HG03045 (cell line): Measurements from ENCODE around the gene DNAH14.
A peak's percentile ranks its signal among the peaks of the same experiment; 100 is the strongest.
"Not testable (repeated sequence)": the region's sequence is repeated elsewhere in the genome, so short reads cannot be mapped to it uniquely, and the experiment has no call there.

ENCODE experiments used
- ATAC-seq: cut with Tn5 transposase; IDR thresholded peaks from one replicate; pipeline ENCODE4 v1.9.1; 2021; ENCODE audit warnings: mild to moderate bottlenecking, moderate library complexity; ENCODE audit not compliant: unreplicated experiment

The DNAH14 gene

DNA sequence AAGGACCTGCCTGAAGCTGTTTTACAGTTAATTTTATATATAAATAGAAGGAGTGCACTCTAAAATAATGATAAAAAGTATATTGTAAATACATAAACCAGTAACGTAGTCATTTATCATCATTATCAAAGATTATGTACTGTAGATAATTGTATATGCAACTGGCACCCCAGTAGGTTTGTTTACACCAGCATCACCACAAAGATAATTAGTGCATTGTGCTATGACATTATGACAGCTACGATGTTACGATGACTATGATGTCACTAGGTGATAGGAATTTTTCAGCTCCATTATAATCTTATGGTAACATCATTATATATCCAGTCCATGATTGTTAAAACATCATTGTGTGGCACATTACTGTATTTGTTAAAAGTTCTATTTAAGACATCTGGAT, 313.1 kb downstream of the DNAH14 start:
- ATAC-seq = no peak

DNA sequence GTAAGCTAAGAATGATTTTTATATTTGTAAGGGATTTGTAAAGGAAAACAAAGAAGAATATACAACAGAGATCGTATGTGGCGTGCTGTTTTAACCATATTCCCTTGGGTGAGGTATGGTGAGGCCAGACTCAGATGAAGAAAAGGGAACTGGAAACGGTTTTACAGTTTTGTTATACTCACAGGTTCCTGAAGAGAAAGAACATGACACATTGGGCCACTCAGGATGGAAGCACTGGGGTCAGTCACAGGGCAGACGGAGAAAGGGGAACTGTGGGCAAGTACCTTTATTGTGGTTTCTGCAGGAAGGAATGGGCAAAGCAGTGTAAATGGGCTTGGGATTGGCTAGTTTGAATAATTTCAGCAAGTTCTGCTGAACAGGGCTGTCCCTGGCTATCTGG, 321.0 kb downstream of the DNAH14 start:
- peak; percentile 85 for ATAC-seq

DNA sequence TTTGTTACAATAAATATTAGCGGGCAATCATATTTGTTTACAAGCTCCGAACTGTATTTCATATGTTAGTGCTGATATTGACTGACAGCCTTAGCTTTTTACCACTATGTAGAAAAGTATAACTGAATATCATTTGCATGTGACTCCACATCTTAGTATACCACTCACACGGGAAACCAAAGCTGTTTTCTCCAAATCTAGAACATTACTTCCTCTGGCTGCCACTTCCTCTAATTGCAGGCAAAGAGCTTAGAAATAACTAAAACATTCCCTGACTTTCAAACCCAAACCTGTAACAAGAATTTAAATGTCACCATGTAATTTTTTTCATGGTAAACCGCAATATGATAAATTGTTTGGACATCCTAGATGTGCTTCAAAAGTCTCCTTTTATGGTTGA, 323.7 kb downstream of the DNAH14 start:
- ATAC-seq = no peak

DNA sequence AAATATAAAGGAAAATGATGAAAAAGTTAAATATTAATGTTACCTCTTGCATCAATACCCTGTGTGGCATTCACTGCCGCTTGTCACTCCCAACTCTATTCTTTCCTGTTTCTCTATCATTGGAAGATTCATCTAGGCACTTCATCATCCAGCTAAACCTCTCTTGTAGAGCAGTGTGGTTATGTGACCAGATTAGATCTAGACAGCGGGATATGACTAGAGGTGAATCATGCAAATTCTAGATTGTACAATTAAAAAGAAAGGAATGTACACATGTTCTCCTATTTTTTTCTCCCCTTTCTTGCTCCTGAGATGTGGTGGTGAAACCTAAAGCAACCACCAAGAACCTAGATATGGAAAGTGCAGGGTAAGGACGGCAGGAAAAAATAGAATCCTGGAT, 324.3 kb downstream of the DNAH14 start:
- no peak for ATAC-seq

DNA sequence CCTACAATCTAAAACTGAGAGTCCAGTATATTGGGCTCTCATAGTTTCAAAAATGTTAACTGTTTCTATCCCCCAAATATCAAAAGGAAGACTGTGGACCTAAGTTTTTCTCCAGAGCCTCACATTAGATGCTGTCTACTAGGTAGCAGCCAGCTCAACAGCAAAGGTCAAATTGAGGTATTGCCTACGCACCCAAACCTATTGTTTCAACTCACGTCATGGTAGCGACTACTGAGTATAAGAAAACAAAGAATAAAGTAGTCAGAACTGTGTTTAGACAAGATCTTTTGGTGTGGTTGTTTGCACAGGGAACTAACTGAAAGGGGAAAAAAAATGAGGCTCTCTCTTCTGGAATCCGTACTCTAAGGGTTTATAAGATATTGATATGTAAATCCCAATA, 325.2 kb downstream of the DNAH14 start:
- no peak for ATAC-seq

DNA sequence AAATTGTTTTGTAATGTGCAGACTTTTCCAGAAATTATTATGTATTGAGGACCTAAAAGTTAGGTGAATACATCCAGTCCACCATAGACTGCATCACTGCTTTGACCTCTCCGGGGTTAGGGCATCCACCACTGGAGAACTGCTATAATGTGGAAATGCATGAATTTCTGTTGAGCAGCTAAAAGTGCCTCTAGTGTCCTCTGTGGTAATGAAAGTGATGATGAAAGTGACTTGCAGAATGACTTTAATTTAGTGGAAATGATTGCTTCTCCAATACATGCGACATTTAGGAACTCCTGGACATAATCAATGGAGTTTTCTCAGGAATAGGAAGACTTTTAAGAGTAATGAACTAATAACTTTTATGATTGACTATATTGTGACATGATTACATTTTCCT, 327.6 kb downstream of the DNAH14 start:
- ATAC-seq = no peak

DNA sequence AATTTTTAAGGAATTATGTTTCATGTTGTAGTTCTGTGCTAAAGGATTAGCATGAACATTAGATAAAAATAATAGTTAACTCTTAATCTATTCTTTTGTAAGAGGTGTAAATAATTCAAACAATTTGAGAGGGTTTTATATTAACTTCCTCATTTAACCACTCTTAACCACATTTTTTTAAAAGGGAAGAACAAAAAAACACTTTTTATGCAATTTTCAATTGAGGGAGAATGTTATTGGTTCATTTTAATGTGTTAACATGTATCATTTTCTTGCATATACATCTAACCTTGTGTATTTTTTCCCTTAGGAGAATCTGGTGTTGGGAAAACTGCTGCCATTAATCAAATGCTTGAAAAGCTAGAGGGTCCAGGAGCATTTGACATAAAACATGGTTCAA, 329.3 kb downstream of the DNAH14 start:
- no peak for ATAC-seq

DNA sequence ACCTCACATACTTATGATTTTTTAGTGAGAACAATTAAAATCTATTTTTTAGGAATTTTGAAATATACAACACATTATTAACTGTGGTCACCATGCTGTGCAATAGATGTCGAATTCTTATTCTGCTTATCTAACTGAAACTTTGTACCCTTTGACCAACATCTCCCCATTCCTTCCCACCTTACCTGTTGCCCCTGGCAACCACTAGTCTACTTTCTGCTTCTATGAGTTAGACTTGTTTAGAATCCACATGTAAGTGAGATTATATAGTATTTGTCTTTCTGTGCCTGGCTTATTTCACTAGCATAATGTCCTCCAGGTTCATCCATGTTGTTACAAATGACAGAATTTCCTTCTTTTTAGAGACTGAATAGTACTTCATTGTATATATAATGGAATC, 330.1 kb downstream of the DNAH14 start:
- ATAC-seq = no peak

DNA sequence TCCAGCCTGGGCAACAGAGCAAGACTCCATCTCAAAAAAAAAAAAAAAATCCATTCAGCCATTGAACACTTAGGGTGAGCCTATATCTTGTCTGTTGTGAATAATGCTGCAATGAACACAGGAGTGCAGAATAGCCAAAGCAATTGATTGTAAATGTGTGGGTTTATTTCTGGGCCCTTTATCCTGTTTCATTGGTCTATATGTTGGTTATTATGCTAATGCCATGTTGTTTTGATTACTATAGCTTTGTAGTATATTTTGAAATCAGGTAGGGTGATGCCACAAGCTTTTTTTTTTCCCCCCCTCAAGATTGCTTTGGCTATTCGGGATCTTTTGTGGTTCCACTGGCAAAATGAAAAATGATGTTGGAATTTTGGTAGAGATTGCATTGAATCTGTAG, 330.8 kb downstream of the DNAH14 start:
- no peak for ATAC-seq

DNA sequence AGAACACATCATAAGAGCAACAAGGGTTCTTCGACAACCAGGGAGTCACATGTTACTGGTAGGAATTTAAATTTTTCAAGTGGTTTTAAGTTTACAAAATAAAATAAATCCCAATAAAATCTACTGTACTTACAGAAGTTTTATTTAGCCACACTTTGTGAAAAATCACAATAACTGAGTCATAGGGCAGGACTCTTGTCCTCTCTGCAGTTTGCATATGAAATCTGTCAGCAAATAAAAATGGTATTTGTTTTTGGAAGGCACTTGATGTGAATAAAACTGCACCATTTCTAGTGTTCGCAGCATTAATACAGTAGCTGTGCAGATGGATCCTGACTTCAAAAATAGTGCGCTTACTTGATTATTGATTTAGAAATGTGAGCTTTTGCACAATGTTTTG, 348.0 kb downstream of the DNAH14 start:
- ATAC-seq = no peak

DNA sequence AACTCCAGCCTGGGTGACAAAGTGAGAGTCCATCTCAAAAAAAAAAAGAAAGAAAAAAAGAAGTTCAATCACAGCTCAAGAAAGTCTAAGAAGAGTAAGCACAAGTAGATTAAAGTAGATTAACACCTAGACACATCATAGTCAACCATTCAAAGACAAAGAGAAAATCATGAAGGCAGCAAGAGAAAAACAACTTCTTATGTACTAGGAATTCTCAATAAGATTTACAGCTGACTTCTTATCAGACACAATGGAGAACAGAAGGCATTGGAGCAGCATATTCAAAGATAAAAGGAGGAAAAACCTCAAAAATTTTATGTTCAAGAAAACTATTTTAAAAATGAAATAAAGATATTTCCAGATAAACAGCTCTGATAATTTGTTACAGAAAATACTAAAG, 351.1 kb downstream of the DNAH14 start:
- ATAC-seq = no peak

DNA sequence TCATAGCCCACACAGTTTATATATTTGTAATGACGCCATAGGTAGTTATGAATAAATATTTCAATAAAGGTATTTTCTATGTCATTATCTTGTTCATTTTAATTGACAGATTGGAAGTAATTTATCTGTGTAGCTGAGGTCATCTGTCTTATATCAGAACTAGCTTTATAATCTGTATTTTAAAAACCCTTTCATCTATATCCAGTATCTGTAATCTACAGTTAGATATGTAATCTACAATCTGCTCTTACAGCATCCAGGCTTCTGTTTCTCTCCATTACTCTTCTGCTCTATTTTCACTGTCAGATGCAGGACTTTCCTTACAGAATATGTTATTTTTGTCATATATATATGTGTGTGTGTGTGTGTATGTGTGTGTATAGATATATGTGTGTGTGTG, 360.8 kb downstream of the DNAH14 start:
- no peak for ATAC-seq

DNA sequence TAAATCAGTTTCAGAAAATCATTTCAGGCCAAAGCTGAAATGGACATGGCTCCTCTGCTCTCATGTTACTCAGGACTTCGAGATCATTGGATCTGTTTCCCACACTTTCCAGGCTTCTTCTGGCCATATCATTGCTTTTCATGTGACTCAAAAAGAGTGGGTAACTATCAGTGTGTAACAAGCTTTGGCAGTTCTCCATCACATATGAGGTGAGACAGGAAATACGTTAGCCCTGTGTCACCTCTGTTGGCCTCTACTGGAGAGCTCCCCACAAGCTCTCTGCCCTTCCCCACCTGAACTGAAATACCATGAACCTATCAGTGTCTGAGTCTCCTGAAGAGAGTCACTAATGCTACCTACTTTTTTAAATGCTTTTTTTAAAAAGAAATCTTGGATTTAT, 370.1 kb downstream of the DNAH14 start:
- no peak for ATAC-seq

DNA sequence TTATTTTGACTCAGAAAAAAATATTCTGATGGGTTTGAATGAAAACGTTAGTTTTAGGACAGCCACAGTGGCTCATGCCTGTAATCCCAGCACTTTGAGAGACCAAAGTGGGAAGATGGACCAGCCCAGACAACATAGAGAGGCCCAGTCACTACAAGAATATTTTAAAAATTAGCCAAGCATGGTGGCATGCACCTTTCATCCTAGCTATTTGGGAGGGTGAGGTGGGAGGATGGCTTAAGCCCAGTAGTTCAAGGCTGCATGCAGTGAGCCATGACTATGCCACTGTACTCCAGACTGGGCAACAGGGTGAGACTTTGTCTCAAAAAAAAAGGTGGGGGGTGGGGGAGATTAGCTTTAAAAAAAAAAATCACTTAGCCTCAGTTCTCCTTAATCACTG, 370.9 kb downstream of the DNAH14 start:
- ATAC-seq = no peak

DNA sequence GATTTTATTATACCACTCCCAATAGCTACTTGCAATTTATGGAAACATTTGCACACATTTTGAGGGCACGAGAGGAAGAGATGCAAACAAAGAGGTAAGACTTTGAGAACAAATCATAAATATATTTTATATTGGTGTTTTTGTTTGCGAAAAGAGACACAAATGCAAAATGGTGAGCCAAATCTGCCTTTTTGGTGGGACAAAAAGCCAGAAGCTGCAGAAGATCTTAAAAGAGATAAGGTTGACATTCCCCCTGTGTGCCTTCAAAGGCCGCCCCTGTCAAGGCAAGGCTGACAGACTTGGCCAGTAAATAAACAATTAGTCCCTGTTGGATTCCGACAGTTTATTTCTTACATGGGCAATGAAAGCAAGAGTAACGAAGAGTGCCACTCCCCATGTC, 375.5 kb downstream of the DNAH14 start:
- ATAC-seq = no peak

DNA sequence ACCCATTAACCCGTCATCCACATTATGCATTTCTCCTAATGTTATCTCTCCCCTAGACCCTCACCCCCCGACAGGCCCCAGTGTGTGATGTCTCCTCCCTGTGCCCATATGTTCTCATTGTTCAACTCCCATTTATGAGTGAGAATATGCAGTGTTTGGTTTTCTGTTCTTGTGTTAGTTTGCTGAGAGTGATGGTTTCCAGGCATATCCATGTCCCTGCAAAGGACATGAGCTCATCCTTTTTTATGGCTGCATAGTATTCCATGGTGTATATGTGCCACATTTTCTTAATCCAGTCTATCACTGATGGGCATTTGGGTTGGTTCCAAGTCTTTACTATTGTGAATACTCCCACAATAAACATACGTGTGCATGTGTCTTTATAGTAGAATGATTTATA, 381.1 kb downstream of the DNAH14 start:
- ATAC-seq = not testable (repeated sequence)

DNA sequence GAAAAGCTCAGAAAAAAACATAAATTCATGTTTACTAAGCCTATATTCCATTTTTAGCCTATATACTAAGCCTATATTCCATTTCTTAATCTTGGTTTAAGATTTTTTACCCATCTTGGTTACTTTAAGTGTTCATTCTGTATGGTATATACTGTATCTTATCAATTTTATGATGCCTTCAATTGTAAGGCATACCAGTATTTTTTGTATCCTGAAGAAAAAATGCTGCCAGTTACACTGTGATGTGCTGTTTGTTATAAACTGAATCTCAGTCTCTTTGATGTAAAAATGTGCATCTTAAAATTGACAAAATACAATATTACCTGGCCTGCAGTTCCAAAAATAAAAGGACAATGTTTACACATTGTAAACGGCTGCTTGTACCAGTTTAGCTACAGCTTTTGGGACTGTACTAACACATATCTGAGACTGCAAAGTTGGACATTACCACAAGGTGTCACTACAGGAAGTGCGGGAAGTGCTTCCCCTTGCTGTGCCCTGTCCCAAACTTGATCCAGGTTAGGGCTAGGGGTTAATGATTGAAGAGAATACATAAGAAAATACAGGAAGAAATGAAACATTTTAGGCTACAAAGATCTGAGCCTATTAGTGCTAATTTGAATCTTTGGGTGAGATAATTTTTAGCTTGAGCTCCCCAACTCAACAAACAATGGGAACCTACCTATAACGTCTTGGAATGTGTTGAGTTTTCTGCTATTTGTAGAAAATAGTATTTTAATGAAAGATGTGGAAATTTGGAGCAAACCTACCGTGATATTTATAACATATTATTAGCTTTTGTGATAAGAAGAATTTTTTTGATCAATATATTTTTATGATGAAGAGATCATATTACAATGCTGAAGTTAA, 389.5 kb downstream of the DNAH14 start:
- peak; percentile 72 for ATAC-seq

DNA sequence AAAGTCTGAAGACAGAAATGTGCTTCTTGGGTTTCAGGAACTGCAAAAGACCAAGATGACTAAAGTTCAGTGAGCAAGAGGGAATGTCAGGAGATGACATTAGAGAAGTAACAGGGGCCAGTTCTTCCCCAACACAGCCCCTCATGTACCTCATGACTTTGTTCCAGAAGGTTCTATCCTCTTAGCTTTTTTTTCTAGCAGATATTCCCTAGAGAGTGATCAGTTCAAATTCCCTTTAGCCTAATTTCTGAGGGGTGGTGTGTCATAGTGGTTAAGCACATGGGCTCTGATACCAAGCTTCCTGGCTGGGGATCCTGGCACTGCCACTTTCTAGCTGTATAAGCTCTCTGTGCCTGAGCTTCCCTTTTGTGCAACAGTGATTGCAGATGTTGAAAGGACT, 390.4 kb downstream of the DNAH14 start:
- ATAC-seq = no peak

DNA sequence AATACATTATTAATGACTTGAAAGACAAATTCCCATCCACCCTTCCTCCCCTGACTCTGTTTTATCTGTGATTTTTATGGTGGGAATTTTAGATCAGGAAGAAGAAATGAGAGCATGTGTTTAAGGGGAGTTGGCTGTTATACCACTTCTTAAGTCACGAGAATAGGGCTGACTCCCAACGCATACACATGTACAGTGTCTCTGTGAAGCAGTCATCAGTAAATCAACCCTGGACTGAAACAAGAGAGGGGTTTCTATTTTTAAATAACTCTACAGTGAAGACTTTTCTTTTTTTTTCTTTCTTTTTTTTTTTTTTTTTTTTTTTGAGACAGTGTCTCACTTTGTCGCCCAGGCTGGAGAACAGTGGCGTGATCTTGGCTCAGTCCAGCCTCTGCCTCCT, 392.3 kb downstream of the DNAH14 start:
- ATAC-seq = no peak

DNA sequence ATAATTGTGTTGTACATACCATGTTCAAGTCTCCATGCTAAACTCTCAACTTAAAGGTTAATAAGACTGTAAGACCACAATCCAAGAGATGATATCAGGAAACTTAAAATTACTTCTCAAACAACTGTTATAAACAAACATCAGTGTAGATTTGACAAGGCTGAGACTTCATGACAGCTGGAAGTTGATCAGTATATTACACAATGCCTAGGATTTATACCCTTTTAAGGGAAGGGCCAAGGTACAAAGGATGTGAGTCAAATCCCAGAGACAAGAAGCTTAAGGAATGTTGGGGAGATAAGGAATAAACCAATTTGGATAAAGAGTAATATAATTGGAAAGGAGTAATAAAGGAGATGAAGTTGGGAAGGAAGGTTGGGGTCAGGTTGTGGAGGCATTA, 399.6 kb downstream of the DNAH14 start:
- no peak for ATAC-seq

DNA sequence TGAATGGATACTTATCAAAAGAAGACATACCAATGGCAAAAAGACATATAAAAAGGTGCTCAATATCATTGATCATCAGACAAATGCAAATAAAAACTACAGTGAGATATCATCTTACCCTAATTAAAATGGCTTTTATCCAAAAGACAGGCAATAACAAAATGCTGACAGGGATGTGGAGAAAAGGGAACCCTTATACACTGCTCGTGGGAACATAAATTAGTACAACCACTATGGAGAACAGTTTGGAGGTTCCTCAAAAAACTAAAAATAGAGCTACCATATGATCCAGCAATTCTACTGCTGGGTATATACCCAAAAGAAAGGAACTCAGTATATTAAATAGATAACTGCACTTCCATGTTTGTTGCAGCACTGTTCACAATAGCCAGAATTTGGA, 400.5 kb downstream of the DNAH14 start:
- not testable (repeated sequence) for ATAC-seq

DNA sequence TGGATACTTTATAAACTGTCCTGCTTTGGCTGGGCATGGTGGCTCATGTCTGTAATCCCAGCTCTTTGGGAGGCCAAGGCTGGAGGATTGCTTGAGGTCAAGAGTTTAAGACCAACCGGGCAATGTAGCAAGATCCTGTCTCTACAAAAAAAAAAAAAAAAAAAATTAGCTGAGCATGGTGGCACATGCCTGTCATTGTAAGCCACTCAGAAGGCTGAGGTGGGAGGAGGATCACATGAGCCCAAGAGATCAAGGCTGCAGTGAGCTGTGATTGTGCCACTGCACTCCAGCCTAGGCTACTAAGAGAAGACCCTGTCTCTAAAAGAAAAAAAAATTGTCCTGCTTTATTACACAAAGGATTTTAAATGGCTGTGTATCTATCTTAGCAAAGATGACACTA, 403.2 kb downstream of the DNAH14 start:
- no peak for ATAC-seq
